Adrenal gland (tissue), 12 donors: ENCODE data around the gene XPOT. TPM values are rescaled to one million over a fixed set of nuclear protein-coding genes. Genes with fewer than 3 reads are reported as not detected.

ENCODE experiments used
- DNase-seq, 7 donors: peaks; one replicate each; pipeline ENCODE4 v3.0.0-alpha.2; 2019 to 2020
- H3K27ac ChIP-seq, 5 donors: fragments of 200-600 bp; sonication (generic) in 4 of 5; 1 replicate in 3 of 5; 2 replicates in 2 of 5; pipeline versions ENCODE4 v1.5.1 to v1.8.0; 2016 to 2020; ENCODE audit warnings: mild to moderate bottlenecking in 1 of 5
- H3K27me3 ChIP-seq: fragments of 200-600 bp; 2 replicates; pipeline ENCODE4 v1.8.0; 2021
- H3K36me3 ChIP-seq, 2 donors: fragments of 200-600 bp; replicated peaks in 1 of 2; 1 replicate in 1 of 2; 2 replicates in 1 of 2; pipeline versions ENCODE4 v1.5.1 to v1.8.0; 2018 to 2022
- H3K4me1 ChIP-seq, 2 donors: fragments of 200-600 bp; replicated peaks in 1 of 2; 1 replicate in 1 of 2; 2 replicates in 1 of 2; pipeline versions ENCODE4 v1.5.1 to v1.8.0; 2018 to 2021
- H3K4me3 ChIP-seq, 4 donors: fragments of 200-600 bp; sonication (generic) in 3 of 4; one replicate each; pipeline ENCODE4 v1.5.1; 2016 to 2018
- H3K9me3 ChIP-seq, 3 donors: fragments of 200-600 bp; sonication (generic) in 1 of 3; replicated peaks in 1 of 3; 1 replicate in 2 of 3; 2 replicates in 1 of 3; pipeline versions ENCODE4 v1.5.1 to v1.8.0; 2016 to 2021
- CTCF ChIP-seq, 6 experiments: fragments of 450-650 bp in 4 of 6; fragments of 200-600 bp in 2 of 6; sonication (generic) in 1 of 6; IDR thresholded peaks; 1 replicate in 5 of 6; 2 replicates in 1 of 6; pipeline versions ENCODE4 v1.5.1 to v1.8.0; 2016 to 2021; ENCODE audit warnings: antibody characterized with exemption in 6 of 6, mild to moderate bottlenecking in 2 of 6, moderate library complexity in 1 of 6
- POLR2A ChIP-seq, 2 donors: fragments of 450-650 bp; IDR thresholded peaks; one replicate each; pipeline ENCODE4 v1.6.1; 2017; ENCODE audit warnings: antibody characterized with exemption in 2 of 2, mild to moderate bottlenecking in 2 of 2, moderate library complexity in 1 of 2
- WGBS, 4 donors: extraction: QIAGEN DNeasy Blood & Tissue Kit in 2 of 4; methylation state at CpG; one replicate each; pipeline versions ENCODE4 v1.1.5 to v1.1.7; 2013 to 2017; 5-methylcytosine and 5-hydroxymethylcytosine counted together
- intact Hi-C, 2 donors: fragments of 100-400 bp; cut with DNase I; formaldehyde crosslinking; loops; one replicate each; pipeline versions ENCODE4 v1.14.1 to v1.15.0; 2022 to 2023
- polyA plus RNA-seq, 3 donors: library from polyadenylated mRNA; stranded (reverse); fragments of 200-250 nt in 2 of 3; fragments of 350-450 nt in 1 of 3; fragmentation: Illumina TruSeq in 1 of 3; extraction: RNeasy Lipid Tissue Mini Kit (QIAGEN cat#74804) in 1 of 3; gene quantifications; one replicate each; pipeline ENCODE4 v1.2.3, GENCODE V29; 2013 to 2014
- total RNA-seq, 9 donors: library from RNA; depleted of rRNA in 4 of 9; stranded (reverse); fragments of >200 nt in 4 of 9; fragments of 120-200 nt in 1 of 9; fragmentation: NEBNext Ultra II Directional in 1 of 9; extraction: Animal tissue kit (Norgen Biotek cat#: 25700) in 1 of 9; gene quantifications; one replicate each; pipeline versions ENCODE4 v1.1.0 to v1.2.4, GENCODE V29; 2013 to 2023
- donor health status: healthy with polysubstance abuse.
- donor health status: Bipolar disorder and iron deficiency.
- donor health status: DM: yes; HTN: yes; CAD: no.
- donor health status: DM: no; HTN: no; CAD: no.
- donor health status: DM: no; HTN: no; CAD: no.
- donor health status: DM: yes; HTN: yes; CAD: no.

The XPOT gene
- total and polyA plus RNA-seq, 12 donors, result 12.4 to 59.6 (median 45.2) TPM

GRCh38 chr12:64466178-64466577 is 62.0 kb downstream of the XPOT start:
- Histone ChIP-seq H3K36me3 (peaks cover 0 to 51% of the 10 kb centered on the region in 2 donors), H3K4me1 (peaks cover 28 to 37% of the 10 kb centered on the region in 2 donors), H3K27ac (no peak overlapping the region), H3K9me3 (no peaks in the 10 kb centered on the region), H3K27me3 (no peaks in the 10 kb centered on the region), H3K4me3 (no peak overlapping the region)
- no peak for DNase-seq
- no peak for TF ChIP-seq CTCF (IDR thresholded peaks at IDR 0.05)
- no peak for TF ChIP-seq POLR2A (IDR thresholded peaks at IDR 0.05)
- intact Hi-C loops, result no loop called here

GRCh38 chr12:64468966-64469365 is 64.8 kb downstream of the XPOT start:
- 39 to 53% (median 47%) methylated on average over 3 to 5 of the region's 5 CpGs for WGBS, 4 donors
- Histone ChIP-seq H3K27ac (peak overlapping the region; percentile 62 to 80 (median 72)), H3K9me3 (no peaks in the 10 kb centered on the region), H3K27me3 (no peaks in the 10 kb centered on the region), H3K4me3 (no peak overlapping the region), H3K36me3 (peaks cover 0 to 59% of the 10 kb centered on the region in 2 donors), H3K4me1 (peaks cover 28 to 33% of the 10 kb centered on the region in 2 donors)
- intact Hi-C loops, result no loop called here
- TF ChIP-seq POLR2A (IDR thresholded peaks at IDR 0.05) (no peak), CTCF (IDR thresholded peaks at IDR 0.05) (no peak)
- peak in 1 of 7 donors; percentile 9 for DNase-seq

GRCh38 chr12:64469455-64470142 is 65.4 kb downstream of the XPOT start:
- Histone ChIP-seq H3K9me3 (no peaks in the 10 kb centered on the region), H3K27ac (peak overlapping the region; percentile 62 to 80 (median 72)), H3K4me3 (no peak overlapping the region), H3K4me1 (peaks cover 28 to 33% of the 10 kb centered on the region in 2 donors), H3K36me3 (peaks cover 0 to 59% of the 10 kb centered on the region in 2 donors), H3K27me3 (no peaks in the 10 kb centered on the region)
- DNase-seq, result peak in 5 of 7 donors; percentile 44 to 67 (median 49)
- no peak for TF ChIP-seq POLR2A (IDR thresholded peaks at IDR 0.05)
- TF ChIP-seq CTCF (IDR thresholded peaks at IDR 0.05), result no peak
- intact Hi-C loops, result loop anchor here in 1 of 2 donors (10.0 kb wide), 1 partner anchor 45 kb away; no protein-coding TSS in a partner anchor
- 37 to 58% (median 43%) methylated on average over 2 of the region's 2 CpGs for WGBS, 4 donors

GRCh38 chr12:64470495-64470894 is 66.3 kb downstream of the XPOT start:
- intact Hi-C loops, result loop anchor here in 1 of 2 donors (10.0 kb wide), 1 partner anchor 46 kb away; no protein-coding TSS in a partner anchor
- no peak for DNase-seq
- peaks cover 0 to 58% of the 10 kb centered on the region in 2 donors for H3K36me3 ChIP-seq
- TF ChIP-seq CTCF (IDR thresholded peaks at IDR 0.05) (no peak), POLR2A (IDR thresholded peaks at IDR 0.05) (peak in 1 of 2 donors; percentile 10)
- peaks cover 28 to 33% of the 10 kb centered on the region in 2 donors for H3K4me1 ChIP-seq
- H3K27me3 ChIP-seq, result no peaks in the 10 kb centered on the region
- H3K27ac ChIP-seq, result peak overlapping the region in 4 of 5 donors; percentile 28 to 77 (median 61)
- no peak overlapping the region for H3K4me3 ChIP-seq
- 48 to 59% (median 53%) methylated on average over 2 of the region's 2 CpGs for WGBS, 4 donors
- no peaks in the 10 kb centered on the region for H3K9me3 ChIP-seq
